AG10803 (cell line): ENCODE data around the gene CELF3.

Source experiments
- DNase-seq: peaks from one replicate; pipeline ENCODE4 v3.0.0; 2010; ENCODE audit warnings: low read depth
- H3K4me3 ChIP-seq: 2 replicates; pipeline ENCODE4 v1.5.1; 2011; ENCODE audit warnings: mild to moderate bottlenecking, low read length, control low read depth
- TF ChIP-seq, protein P1 (sequence below): conservative IDR thresholded peaks from 2 replicates; pipeline ENCODE4 v1.5.1; 2011; ENCODE audit warnings: mild to moderate bottlenecking, low read length, control low read depth, inconsistent platforms

CELF3 gene

DNA sequence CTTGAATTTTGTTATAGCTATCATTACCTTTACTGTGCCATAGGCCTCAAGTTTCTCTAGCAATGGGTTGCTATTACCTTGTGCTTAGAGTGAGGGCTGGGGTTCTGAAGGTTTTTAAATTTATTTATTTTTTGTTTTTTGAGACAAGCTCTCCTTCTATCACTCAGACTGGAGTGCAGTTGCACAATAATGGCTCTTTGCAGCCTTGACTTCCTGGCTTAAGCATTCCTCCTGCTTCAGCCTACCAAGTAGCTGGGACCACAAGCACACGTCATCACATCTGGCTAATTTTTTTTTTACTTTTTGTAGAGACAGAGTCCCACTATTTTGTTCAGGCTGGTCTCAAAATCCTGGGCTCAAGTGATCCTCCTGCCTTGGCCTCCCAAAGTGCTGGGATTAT lies 63.2 kb downstream of the CELF3 start:
- TF ChIP-seq, protein P1, sequence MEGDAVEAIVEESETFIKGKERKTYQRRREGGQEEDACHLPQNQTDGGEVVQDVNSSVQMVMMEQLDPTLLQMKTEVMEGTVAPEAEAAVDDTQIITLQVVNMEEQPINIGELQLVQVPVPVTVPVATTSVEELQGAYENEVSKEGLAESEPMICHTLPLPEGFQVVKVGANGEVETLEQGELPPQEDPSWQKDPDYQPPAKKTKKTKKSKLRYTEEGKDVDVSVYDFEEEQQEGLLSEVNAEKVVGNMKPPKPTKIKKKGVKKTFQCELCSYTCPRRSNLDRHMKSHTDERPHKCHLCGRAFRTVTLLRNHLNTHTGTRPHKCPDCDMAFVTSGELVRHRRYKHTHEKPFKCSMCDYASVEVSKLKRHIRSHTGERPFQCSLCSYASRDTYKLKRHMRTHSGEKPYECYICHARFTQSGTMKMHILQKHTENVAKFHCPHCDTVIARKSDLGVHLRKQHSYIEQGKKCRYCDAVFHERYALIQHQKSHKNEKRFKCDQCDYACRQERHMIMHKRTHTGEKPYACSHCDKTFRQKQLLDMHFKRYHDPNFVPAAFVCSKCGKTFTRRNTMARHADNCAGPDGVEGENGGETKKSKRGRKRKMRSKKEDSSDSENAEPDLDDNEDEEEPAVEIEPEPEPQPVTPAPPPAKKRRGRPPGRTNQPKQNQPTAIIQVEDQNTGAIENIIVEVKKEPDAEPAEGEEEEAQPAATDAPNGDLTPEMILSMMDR, result no peak
- peak; percentile 80 for DNase-seq
- H3K4me3 ChIP-seq, result no peak overlapping the region
